GM13976 (cell line): ENCODE results near the gene BEND5.

Source experiments
- DNase-seq: peaks from one replicate; pipeline ENCODE4 v3.0.0; 2012; ENCODE audit warnings: low spot score
- in situ Hi-C: fragments of 300-500 bp; cut with MboI; formaldehyde crosslinking; loops from one replicate; pipeline ENCODE4 v1.12.0; 2022; ENCODE audit warnings: low sequenced_read_pairs, mixed read lengths, inconsistent platforms; ENCODE audit not compliant: unreplicated experiment
- TF ChIP-seq, protein P1 (sequence below): IDR thresholded peaks from 2 replicates; pipeline ENCODE4 v1.5.1; 2012; ENCODE audit warnings: borderline replicate concordance, mild to moderate bottlenecking; ENCODE audit not compliant: insufficient read depth; ENCODE audit errors: extremely low read depth, missing control alignments, control extremely low read depth

BEND5 gene

GRCh38 chr1:48771561-48771960 lies 5.1 kb downstream of the BEND5 start:
- in situ Hi-C loops = no loop called here
- TF ChIP-seq, protein P1, sequence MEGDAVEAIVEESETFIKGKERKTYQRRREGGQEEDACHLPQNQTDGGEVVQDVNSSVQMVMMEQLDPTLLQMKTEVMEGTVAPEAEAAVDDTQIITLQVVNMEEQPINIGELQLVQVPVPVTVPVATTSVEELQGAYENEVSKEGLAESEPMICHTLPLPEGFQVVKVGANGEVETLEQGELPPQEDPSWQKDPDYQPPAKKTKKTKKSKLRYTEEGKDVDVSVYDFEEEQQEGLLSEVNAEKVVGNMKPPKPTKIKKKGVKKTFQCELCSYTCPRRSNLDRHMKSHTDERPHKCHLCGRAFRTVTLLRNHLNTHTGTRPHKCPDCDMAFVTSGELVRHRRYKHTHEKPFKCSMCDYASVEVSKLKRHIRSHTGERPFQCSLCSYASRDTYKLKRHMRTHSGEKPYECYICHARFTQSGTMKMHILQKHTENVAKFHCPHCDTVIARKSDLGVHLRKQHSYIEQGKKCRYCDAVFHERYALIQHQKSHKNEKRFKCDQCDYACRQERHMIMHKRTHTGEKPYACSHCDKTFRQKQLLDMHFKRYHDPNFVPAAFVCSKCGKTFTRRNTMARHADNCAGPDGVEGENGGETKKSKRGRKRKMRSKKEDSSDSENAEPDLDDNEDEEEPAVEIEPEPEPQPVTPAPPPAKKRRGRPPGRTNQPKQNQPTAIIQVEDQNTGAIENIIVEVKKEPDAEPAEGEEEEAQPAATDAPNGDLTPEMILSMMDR = no peak
- DNase-seq = no peak

DNA sequence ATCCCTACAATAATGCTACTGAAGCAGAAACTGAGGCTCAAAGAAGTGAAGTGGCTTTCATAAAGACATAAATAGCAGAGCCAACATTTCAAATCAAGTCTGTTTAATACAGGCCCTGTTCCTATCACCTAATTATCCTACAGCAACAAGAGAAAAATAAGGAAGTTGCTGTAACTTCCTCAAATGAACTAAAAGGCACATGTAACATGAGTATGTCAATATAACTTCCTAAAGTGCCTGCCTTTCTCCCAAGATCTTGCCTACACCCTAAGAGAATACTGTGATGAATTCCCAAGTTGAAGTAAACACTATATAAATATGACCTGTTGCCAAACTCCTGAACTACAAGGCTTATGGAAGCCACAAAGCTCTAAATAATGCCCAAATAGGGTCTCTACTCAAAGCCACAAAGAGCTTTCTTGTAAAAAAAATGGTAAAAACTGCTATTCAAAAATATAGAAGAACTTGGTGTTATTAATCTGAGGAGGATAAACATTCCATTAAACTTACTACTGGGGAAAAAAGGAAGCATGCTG lies 8.6 kb downstream of the BEND5 start:
- DNase-seq = no peak
- TF ChIP-seq, protein P1 = no peak
- in situ Hi-C loops = no loop called here

- no peak for DNase-seq
- in situ Hi-C loops = no loop called here
- TF ChIP-seq, protein P1 = no peak
Observed at GRCh38 chr1:48765335-48765734, 11.4 kb downstream of the BEND5 start.

DNA sequence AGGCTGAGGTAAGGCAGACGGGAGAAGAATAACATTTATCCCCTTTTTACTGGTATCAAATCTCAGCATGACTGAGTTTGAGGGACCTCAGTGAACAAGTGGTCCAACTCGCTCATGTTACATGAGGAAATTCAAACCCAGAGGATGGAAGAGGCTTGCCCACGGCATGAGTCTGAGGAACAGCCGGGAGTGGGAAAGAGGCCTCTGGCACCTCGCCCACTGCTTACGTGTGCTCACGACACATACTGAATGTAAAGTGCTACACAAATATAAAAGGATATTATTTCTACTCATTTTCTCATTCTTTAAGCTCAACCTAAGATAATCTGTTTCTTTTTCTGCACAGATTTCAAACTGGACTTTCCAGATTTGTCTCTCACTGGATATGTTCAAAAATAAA lies 14.7 kb downstream of the BEND5 start:
- in situ Hi-C loops = no loop called here
- TF ChIP-seq, protein P1 = no peak

GRCh38 chr1:48761411-48761810 lies 15.3 kb downstream of the BEND5 start:
- TF ChIP-seq, protein P1 = no peak
- no peak for DNase-seq
- in situ Hi-C loops = no loop called here

More for the DNA sequence above, 14.7 kb downstream of the BEND5 start:
- DNase-seq = no peak

GRCh38 chr1:48760857-48761256 lies 15.8 kb downstream of the BEND5 start:
- in situ Hi-C loops = no loop called here
- no peak for DNase-seq
- TF ChIP-seq, protein P1 = no peak

GRCh38 chr1:48758976-48759375 lies 17.7 kb downstream of the BEND5 start:
- no peak for DNase-seq
- TF ChIP-seq, protein P1 = no peak
- in situ Hi-C loops = no loop called here
